ENCODE measurements around the gene GMEB2.

Gene GMEB2

GRCh38 chr20:63568986-63569949 lies 57.6 kb downstream of the GMEB2 start:
- Histone ChIP-seq H3K36me3 (ENCODE audit: control insufficient read depth, insufficient read depth, low read length) (peaks cover 24% of the 10 kb centered on the region), H3K4me3 (ENCODE audit: low read depth, low read length) (no peak overlapping the region), H3K27me3 (ENCODE audit: control insufficient read depth, insufficient read depth, low read length) (no peaks in the 10 kb centered on the region), H3K9ac (ENCODE audit: low read depth, low read length) (no peak overlapping the region), H3K4me1 (ENCODE audit: control insufficient read depth, insufficient read depth, low read length) (no peaks in the 10 kb centered on the region), H3K9me3 (ENCODE audit: control insufficient read depth, insufficient read depth, low read length) (no peaks in the 10 kb centered on the region)

- no peak overlapping the region for H3K9ac ChIP-seq (ENCODE audit: low read depth, low read length)
- H3K36me3 ChIP-seq (ENCODE audit: control insufficient read depth, insufficient read depth, low read length): peaks cover 33% of the 10 kb centered on the region
- no peaks in the 10 kb centered on the region for H3K9me3 ChIP-seq (ENCODE audit: control insufficient read depth, insufficient read depth, low read length)
- no peak overlapping the region for H3K4me3 ChIP-seq (ENCODE audit: low read depth, low read length)
- no peaks in the 10 kb centered on the region for H3K27me3 ChIP-seq (ENCODE audit: control insufficient read depth, insufficient read depth, low read length)
- no peaks in the 10 kb centered on the region for H3K4me1 ChIP-seq (ENCODE audit: control insufficient read depth, insufficient read depth, low read length)
Observed at GRCh38 chr20:63568170-63568981, 58.5 kb downstream of the GMEB2 start.

GRCh38 chr20:63567386-63568169 lies 59.3 kb downstream of the GMEB2 start:
- H3K36me3 ChIP-seq (ENCODE audit: control insufficient read depth, insufficient read depth, low read length): peaks cover 33% of the 10 kb centered on the region
- H3K4me3 ChIP-seq (ENCODE audit: low read depth, low read length): no peak overlapping the region
- H3K9me3 ChIP-seq (ENCODE audit: control insufficient read depth, insufficient read depth, low read length): no peaks in the 10 kb centered on the region
- no peaks in the 10 kb centered on the region for H3K27me3 ChIP-seq (ENCODE audit: control insufficient read depth, insufficient read depth, low read length)
- H3K4me1 ChIP-seq (ENCODE audit: control insufficient read depth, insufficient read depth, low read length): no peaks in the 10 kb centered on the region
- no peak overlapping the region for H3K9ac ChIP-seq (ENCODE audit: low read depth, low read length)

GRCh38 chr20:63567136-63567385 lies 59.8 kb downstream of the GMEB2 start:
- Histone ChIP-seq H3K9me3 (ENCODE audit: control insufficient read depth, insufficient read depth, low read length) (no peaks in the 10 kb centered on the region), H3K4me3 (ENCODE audit: low read depth, low read length) (no peak overlapping the region), H3K9ac (ENCODE audit: low read depth, low read length) (no peak overlapping the region), H3K36me3 (ENCODE audit: control insufficient read depth, insufficient read depth, low read length) (peaks cover 33% of the 10 kb centered on the region), H3K4me1 (ENCODE audit: control insufficient read depth, insufficient read depth, low read length) (no peaks in the 10 kb centered on the region), H3K27me3 (ENCODE audit: control insufficient read depth, insufficient read depth, low read length) (no peaks in the 10 kb centered on the region)

GRCh38 chr20:63566395-63567135 lies 60.3 kb downstream of the GMEB2 start:
- Histone ChIP-seq H3K9ac (ENCODE audit: low read depth, low read length) (no peak overlapping the region), H3K36me3 (ENCODE audit: control insufficient read depth, insufficient read depth, low read length) (peaks cover 33% of the 10 kb centered on the region), H3K27me3 (ENCODE audit: control insufficient read depth, insufficient read depth, low read length) (no peaks in the 10 kb centered on the region)

GRCh38 chr20:63565699-63566335 lies 61.1 kb downstream of the GMEB2 start:
- no peaks in the 10 kb centered on the region for H3K9me3 ChIP-seq (ENCODE audit: control insufficient read depth, insufficient read depth, low read length)
- no peak overlapping the region for H3K9ac ChIP-seq (ENCODE audit: low read depth, low read length)
- no peaks in the 10 kb centered on the region for H3K27me3 ChIP-seq (ENCODE audit: control insufficient read depth, insufficient read depth, low read length)
- peaks cover 39% of the 10 kb centered on the region for H3K36me3 ChIP-seq (ENCODE audit: control insufficient read depth, insufficient read depth, low read length)
- H3K4me1 ChIP-seq (ENCODE audit: control insufficient read depth, insufficient read depth, low read length): no peaks in the 10 kb centered on the region
- H3K4me3 ChIP-seq (ENCODE audit: low read depth, low read length): no peak overlapping the region

More at GRCh38 chr20:63566395-63567135, 60.3 kb downstream of the GMEB2 start:
- Histone ChIP-seq H3K4me1 (ENCODE audit: control insufficient read depth, insufficient read depth, low read length) (no peaks in the 10 kb centered on the region), H3K4me3 (ENCODE audit: low read depth, low read length) (no peak overlapping the region), H3K9me3 (ENCODE audit: control insufficient read depth, insufficient read depth, low read length) (no peaks in the 10 kb centered on the region)

GRCh38 chr20:63565021-63565698 lies 61.7 kb downstream of the GMEB2 start:
- no peak overlapping the region for H3K9ac ChIP-seq (ENCODE audit: low read depth, low read length)
- no peaks in the 10 kb centered on the region for H3K9me3 ChIP-seq (ENCODE audit: control insufficient read depth, insufficient read depth, low read length)
- no peak overlapping the region for H3K4me3 ChIP-seq (ENCODE audit: low read depth, low read length)
- H3K4me1 ChIP-seq (ENCODE audit: control insufficient read depth, insufficient read depth, low read length): no peaks in the 10 kb centered on the region
- H3K36me3 ChIP-seq (ENCODE audit: control insufficient read depth, insufficient read depth, low read length): peaks cover 40% of the 10 kb centered on the region
- H3K27me3 ChIP-seq (ENCODE audit: control insufficient read depth, insufficient read depth, low read length): no peaks in the 10 kb centered on the region

GRCh38 chr20:63564036-63564810 lies 62.7 kb downstream of the GMEB2 start:
- Histone ChIP-seq H3K4me1 (ENCODE audit: control insufficient read depth, insufficient read depth, low read length) (no peaks in the 10 kb centered on the region), H3K36me3 (ENCODE audit: control insufficient read depth, insufficient read depth, low read length) (peaks cover 44% of the 10 kb centered on the region), H3K9me3 (ENCODE audit: control insufficient read depth, insufficient read depth, low read length) (no peaks in the 10 kb centered on the region), H3K27me3 (ENCODE audit: control insufficient read depth, insufficient read depth, low read length) (no peaks in the 10 kb centered on the region), H3K9ac (ENCODE audit: low read depth, low read length) (no peak overlapping the region), H3K4me3 (ENCODE audit: low read depth, low read length) (no peak overlapping the region)

- Histone ChIP-seq H3K4me3 (ENCODE audit: low read depth, low read length) (no peak overlapping the region), H3K9ac (ENCODE audit: low read depth, low read length) (no peak overlapping the region), H3K36me3 (ENCODE audit: control insufficient read depth, insufficient read depth, low read length) (peaks cover 40% of the 10 kb centered on the region), H3K4me1 (ENCODE audit: control insufficient read depth, insufficient read depth, low read length) (no peaks in the 10 kb centered on the region), H3K9me3 (ENCODE audit: control insufficient read depth, insufficient read depth, low read length) (no peaks in the 10 kb centered on the region), H3K27me3 (ENCODE audit: control insufficient read depth, insufficient read depth, low read length) (no peaks in the 10 kb centered on the region)
Observed at GRCh38 chr20:63563225-63563935, 63.5 kb downstream of the GMEB2 start.

All from iPS-15b (cell line).